Endothelial cell of umbilical vein (primary cell): ENCODE measurements around the gene FAS.

ENCODE experiments used
- JUN ChIP-seq: IDR thresholded peaks from 2 replicates; pipeline ENCODE4 v1.6.1; 2011; ENCODE audit warnings: borderline replicate concordance, low read depth; ENCODE audit not compliant: insufficient read length, insufficient read depth
- POLR2A ChIP-seq: IDR thresholded peaks from 2 replicates; pipeline ENCODE4 v1.6.1; 2012; ENCODE audit warnings: low read depth, mild to moderate bottlenecking, control low read depth, low read length
- TF ChIP-seq, protein P1 (sequence below), 2 donors: IDR thresholded peaks; 1 replicate in 1 of 2; 2 replicates in 1 of 2; pipeline ENCODE4 v1.5.1; 2011; ENCODE audit warnings: low read length in 2 of 2, mild to moderate bottlenecking in 2 of 2, moderate library complexity in 2 of 2, control low read depth in 1 of 2, inconsistent platforms in 1 of 2, low read depth in 1 of 2; ENCODE audit not compliant: insufficient read depth in 1 of 2; ENCODE audit errors: extremely low read depth in 1 of 2

DNA sequence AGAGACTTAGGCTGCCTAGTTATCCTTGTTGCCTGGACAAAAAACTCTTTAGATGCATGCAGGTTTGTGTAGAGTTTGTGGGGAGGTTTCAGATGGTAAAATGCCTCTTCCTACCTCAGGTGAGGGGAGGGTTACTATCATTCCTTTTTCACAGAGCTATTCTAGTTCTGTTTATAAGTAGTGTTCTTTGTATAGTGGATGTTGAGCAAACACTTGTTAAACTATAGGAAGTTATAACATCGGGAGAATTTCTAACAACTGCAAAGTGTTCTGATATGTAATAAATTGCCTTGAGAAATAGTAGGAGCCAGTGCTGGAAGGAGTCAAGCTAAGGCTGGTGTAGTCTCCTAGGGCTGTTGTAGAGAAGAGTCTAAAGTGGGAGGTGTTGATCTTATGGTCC lies 6.7 kb upstream of the FAS start:
- TF ChIP-seq, protein P1, sequence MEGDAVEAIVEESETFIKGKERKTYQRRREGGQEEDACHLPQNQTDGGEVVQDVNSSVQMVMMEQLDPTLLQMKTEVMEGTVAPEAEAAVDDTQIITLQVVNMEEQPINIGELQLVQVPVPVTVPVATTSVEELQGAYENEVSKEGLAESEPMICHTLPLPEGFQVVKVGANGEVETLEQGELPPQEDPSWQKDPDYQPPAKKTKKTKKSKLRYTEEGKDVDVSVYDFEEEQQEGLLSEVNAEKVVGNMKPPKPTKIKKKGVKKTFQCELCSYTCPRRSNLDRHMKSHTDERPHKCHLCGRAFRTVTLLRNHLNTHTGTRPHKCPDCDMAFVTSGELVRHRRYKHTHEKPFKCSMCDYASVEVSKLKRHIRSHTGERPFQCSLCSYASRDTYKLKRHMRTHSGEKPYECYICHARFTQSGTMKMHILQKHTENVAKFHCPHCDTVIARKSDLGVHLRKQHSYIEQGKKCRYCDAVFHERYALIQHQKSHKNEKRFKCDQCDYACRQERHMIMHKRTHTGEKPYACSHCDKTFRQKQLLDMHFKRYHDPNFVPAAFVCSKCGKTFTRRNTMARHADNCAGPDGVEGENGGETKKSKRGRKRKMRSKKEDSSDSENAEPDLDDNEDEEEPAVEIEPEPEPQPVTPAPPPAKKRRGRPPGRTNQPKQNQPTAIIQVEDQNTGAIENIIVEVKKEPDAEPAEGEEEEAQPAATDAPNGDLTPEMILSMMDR (IDR thresholded peaks at IDR 0.05; ENCODE audit: extremely low read depth in 1 of 2, insufficient read depth in 1 of 2, low read depth in 1 of 2, low read length in 2 of 2): no peak
- no peak for TF ChIP-seq POLR2A
- TF ChIP-seq JUN: no peak
